IPS-NIHi7 (cell line): Measurements from ENCODE around the gene ADO.
"Not testable (repeated sequence)": the region's sequence is repeated elsewhere in the genome, so short reads cannot be mapped to it uniquely, and the experiment has no call there.

Experiments used
- DNase-seq: peaks from one replicate; pipeline ENCODE4 v3.0.0; 2012; ENCODE audit warnings: mixed read lengths; ENCODE audit errors: extremely low spot score

The ADO gene

GRCh38 chr10:62804356-62805230, at the start of gene ADO:
Gene ADO, plus strand, starts transcription at chr10:62804720. Its CDS starts 340 bp downstream, at chr10:62805060.
- peak; percentile 81 for DNase-seq

GRCh38 chr10:62754963-62755362, 49.6 kb upstream of the ADO start:
- no peak for DNase-seq

GRCh38 chr10:62755662-62756653, 48.6 kb upstream of the ADO start:
- no peak for DNase-seq

- no peak for DNase-seq
Observed at GRCh38 chr10:62759599-62760175, 44.8 kb upstream of the ADO start.

- no peak for DNase-seq
Observed at GRCh38 chr10:62760401-62760800, 44.1 kb upstream of the ADO start.

- DNase-seq, result no peak
Observed at GRCh38 chr10:62761115-62761514, 43.4 kb upstream of the ADO start.

GRCh38 chr10:62763155-62763554, 41.4 kb upstream of the ADO start:
- DNase-seq, result no peak

GRCh38 chr10:62764011-62764410, 40.5 kb upstream of the ADO start:
- no peak for DNase-seq

GRCh38 chr10:62765726-62766125, 38.8 kb upstream of the ADO start:
- DNase-seq, result no peak

GRCh38 chr10:62766386-62766785, 38.1 kb upstream of the ADO start:
- no peak for DNase-seq

- peak; percentile 37 for DNase-seq
Observed at GRCh38 chr10:62769574-62770242, 34.8 kb upstream of the ADO start.

GRCh38 chr10:62772186-62772974, 32.1 kb upstream of the ADO start:
- no peak for DNase-seq

GRCh38 chr10:62778125-62778524, 26.4 kb upstream of the ADO start:
- no peak for DNase-seq

- DNase-seq, result no peak
Observed at GRCh38 chr10:62779487-62780248, 24.9 kb upstream of the ADO start.

GRCh38 chr10:62784537-62784936, 20.0 kb upstream of the ADO start:
- not testable (repeated sequence) for DNase-seq

GRCh38 chr10:62788285-62788684, 16.2 kb upstream of the ADO start:
- not testable (repeated sequence) for DNase-seq

- no peak for DNase-seq
Observed at GRCh38 chr10:62788861-62789467, 15.6 kb upstream of the ADO start.

GRCh38 chr10:62790019-62790555, 14.4 kb upstream of the ADO start:
- DNase-seq, result no peak

GRCh38 chr10:62790571-62790970, 13.9 kb upstream of the ADO start:
- DNase-seq, result no peak
